IMR-90 (cell line): ENCODE results near the gene PCDHGA12. TPM values are rescaled to one million over a fixed set of nuclear protein-coding genes. Genes with fewer than 3 reads are reported as not detected.

Experiments
- ATAC-seq: fragments of 200-7000 bp; cut with Tn5 transposase; 2 replicates; pipeline ENCODE4 v1.9.1; 2020; ENCODE audit warnings: low read depth, mild to moderate bottlenecking, moderate library complexity
- BruUV-seq: library from RNA; stranded (reverse); fragments of 400-500 nt; replicated peaks from 2 replicates; lab custom pipeline; 2021; lab: Mats Ljungman, UMichigan
- CTCF ChIA-PET: fragments of 300-600 bp; formaldehyde crosslinking; extraction: SDS; loops from one replicate; lab custom pipeline; 2021; ENCODE audit warnings: antibody characterized with exemption; lab: Yijun Ruan, JAX
- POLR2A ChIA-PET: fragments of 300-600 bp; sonication (Branson Sonifier 250); formaldehyde crosslinking; loops from one replicate; lab custom pipeline; 2022; ENCODE audit warnings: antibody characterized with exemption; ENCODE audit not compliant: unreplicated experiment; lab: Charles Lee
- DNase-seq: peaks from one replicate; pipeline ENCODE4 v3.0.0; 2013
- H2AFZ ChIP-seq: replicated peaks from 2 replicates; pipeline ENCODE3; 2013; ENCODE audit warnings: low read length, mild to moderate bottlenecking; ENCODE audit not compliant: poor library complexity
- H2AK5ac ChIP-seq: 2 replicates; pipeline ENCODE4 v1.6.1; 2013; ENCODE audit warnings: low read depth, low read length, inconsistent platforms
- H2AK9ac ChIP-seq: replicated peaks from 2 replicates; pipeline ENCODE3; 2013; ENCODE audit warnings: mild to moderate bottlenecking, low read depth, low read length, moderate library complexity; ENCODE audit not compliant: poor library complexity
- H2BK120ac ChIP-seq: 2 replicates; pipeline ENCODE4 v1.6.1; 2013; ENCODE audit warnings: low read depth, low read length, inconsistent platforms
- H2BK15ac ChIP-seq: 3 replicates; pipeline ENCODE4 v1.6.1; 2013; ENCODE audit warnings: low read depth, low read length, inconsistent platforms
- H2BK20ac ChIP-seq: 2 replicates; pipeline ENCODE4 v1.6.1; 2013; ENCODE audit warnings: low read depth, mild to moderate bottlenecking, inconsistent platforms, low read length, moderate library complexity
- H2BK5ac ChIP-seq: 2 replicates; pipeline ENCODE4 v1.6.1; 2013; ENCODE audit warnings: mild to moderate bottlenecking, low read depth, low read length, inconsistent platforms; ENCODE audit not compliant: poor library complexity, severe bottlenecking
- H3K14ac ChIP-seq: replicated peaks from 2 replicates; pipeline ENCODE4 v1.6.1; 2013; ENCODE audit warnings: low read depth, low read length, inconsistent platforms
- H3K18ac ChIP-seq: 2 replicates; pipeline ENCODE4 v1.6.1; 2013; ENCODE audit warnings: low read depth, low read length, control low read depth
- H3K23ac ChIP-seq: 2 replicates; pipeline ENCODE4 v1.6.1; 2013; ENCODE audit warnings: low read depth, low read length, inconsistent platforms
- H3K27ac ChIP-seq: 2 replicates; pipeline ENCODE4 v1.5.1; 2013; ENCODE audit warnings: mild to moderate bottlenecking, control low read depth, low read length; ENCODE audit not compliant: insufficient read depth
- H3K27me3 ChIP-seq: 2 replicates; pipeline ENCODE4 v1.6.1; 2013; ENCODE audit warnings: low read length; ENCODE audit not compliant: control insufficient read depth, insufficient read depth
- H3K36me3 ChIP-seq: 2 replicates; pipeline ENCODE4 v1.6.1; 2013; ENCODE audit warnings: low read length, mixed read lengths; ENCODE audit not compliant: control insufficient read depth, insufficient read depth
- H3K4ac ChIP-seq: 2 replicates; pipeline ENCODE4 v1.6.1; 2013; ENCODE audit warnings: low read depth, low read length, inconsistent platforms
- H3K4me1 ChIP-seq: 2 replicates; pipeline ENCODE4 v1.6.1; 2013; ENCODE audit warnings: low read length, mixed read lengths; ENCODE audit not compliant: control insufficient read depth, insufficient read depth
- H3K4me2 ChIP-seq: 2 replicates; pipeline ENCODE4 v1.6.1; 2013; ENCODE audit warnings: low read depth, mild to moderate bottlenecking, control low read depth, low read length, moderate library complexity
- H3K4me3 ChIP-seq: 2 replicates; pipeline ENCODE4 v1.5.1; 2013; ENCODE audit warnings: low read depth, mild to moderate bottlenecking, control low read depth, low read length, moderate library complexity; ENCODE audit not compliant: insufficient read depth
- H3K56ac ChIP-seq: 2 replicates; pipeline ENCODE4 v1.6.1; 2013; ENCODE audit warnings: low read length, inconsistent platforms; ENCODE audit not compliant: insufficient read depth; ENCODE audit errors: extremely low read depth
- H3K79me1 ChIP-seq, 2 experiments: 2 replicates each; pipeline ENCODE4 v1.6.1; 2013; ENCODE audit warnings: low read length in 2 of 2, inconsistent platforms in 1 of 2, low read depth in 1 of 2
- H3K9ac ChIP-seq: 2 replicates; pipeline ENCODE4 v1.6.1; 2013; ENCODE audit warnings: low read depth, low read length, control low read depth
- H3K9me1 ChIP-seq: 2 replicates; pipeline ENCODE4 v1.6.1; 2013; ENCODE audit warnings: low read length, inconsistent platforms; ENCODE audit not compliant: insufficient read depth
- H3K9me3 ChIP-seq: 2 replicates; pipeline ENCODE4 v1.6.1; 2013; ENCODE audit warnings: low read length; ENCODE audit not compliant: control insufficient read depth, insufficient read depth
- H4K20me1 ChIP-seq: 2 replicates; pipeline ENCODE4 v1.6.1; 2013; ENCODE audit warnings: low read length, inconsistent platforms; ENCODE audit not compliant: insufficient read depth
- H4K5ac ChIP-seq: 2 replicates; pipeline ENCODE4 v1.6.1; 2013; ENCODE audit warnings: mild to moderate bottlenecking, low read depth, low read length, control low read depth
- H4K8ac ChIP-seq, 2 experiments: 2 replicates each; pipeline ENCODE4 v1.6.1; 2013; ENCODE audit warnings: low read depth in 2 of 2, low read length in 2 of 2, control low read depth in 1 of 2, inconsistent platforms in 1 of 2
- H4K91ac ChIP-seq: 2 replicates; pipeline ENCODE4 v1.6.1; 2013; ENCODE audit warnings: low read depth, low read length, inconsistent platforms; ENCODE audit not compliant: insufficient read depth
- CTCF ChIP-seq: conservative IDR thresholded peaks from 2 replicates; pipeline ENCODE4 v1.5.1; 2012; ENCODE audit warnings: mild to moderate bottlenecking, low read depth, low read length, improper control_type of control experiment
- FOS ChIP-seq: fragments of 150-350 bp; IDR thresholded peaks from 2 replicates; pipeline ENCODE4 v1.6.1; 2016; ENCODE audit warnings: low read depth, low read length
- MAFK ChIP-seq: IDR thresholded peaks from 2 replicates; pipeline ENCODE4 v1.6.1; 2012; ENCODE audit warnings: low read depth, low read length, improper control_type of control experiment
- MAZ ChIP-seq: IDR thresholded peaks from 2 replicates; pipeline ENCODE4 v1.6.1; 2012; ENCODE audit warnings: low read depth, mild to moderate bottlenecking, low read length, improper control_type of control experiment, moderate library complexity, borderline replicate concordance
- NFE2L2 ChIP-seq: fragments of 150-350 bp; IDR thresholded peaks from 2 replicates; pipeline ENCODE4 v1.6.1; 2016; ENCODE audit warnings: low read depth, mild to moderate bottlenecking, low read length
- POLR2A ChIP-seq: IDR thresholded peaks from 2 replicates; pipeline ENCODE4 v1.6.1; 2012; ENCODE audit warnings: mild to moderate bottlenecking, low read depth, low read length
- RAD21 ChIP-seq: IDR thresholded peaks from 2 replicates; pipeline ENCODE4 v1.6.1; 2012; ENCODE audit warnings: low read length, improper control_type of control experiment
- RFX5 ChIP-seq: IDR thresholded peaks from 2 replicates; pipeline ENCODE4 v1.8.0; 2012; ENCODE audit warnings: low read depth, mild to moderate bottlenecking, low read length, moderate library complexity
- WGBS, 2 experiments: methylation state at CpG; one replicate each; pipeline versions ENCODE4 v1.1.5 to v1.1.7; 2013; ENCODE audit warnings: missing lambda C conversion rate in 2 of 2; ENCODE audit not compliant: insufficient read length in 1 of 2; ENCODE audit errors: extremely low coverage in 2 of 2; 5-methylcytosine and 5-hydroxymethylcytosine counted together
- dilution Hi-C: fragments of 300-500 bp; cut with HindIII; formaldehyde crosslinking; loops from one replicate; pipeline ENCODE4 v1.14.3; 2018; ENCODE audit warnings: low sequenced_read_pairs; ENCODE audit not compliant: unreplicated experiment
- in situ Hi-C: fragments of 300-500 bp; cut with MboI; formaldehyde crosslinking; loops from 3 replicates; pipeline ENCODE4 v1.14.3; 2019; ENCODE audit warnings: low sequenced_read_pairs, inconsistent platforms, mixed read lengths
- intact Hi-C: fragments of 100-400 bp; cut with micrococcal nuclease; formaldehyde crosslinking; loops from 2 replicates; pipeline ENCODE4 v1.10.0; 2022
- polyA plus RNA-seq, 3 experiments: library from polyadenylated mRNA; depleted of rRNA; stranded (reverse); fragments of >200 nt; gene quantifications; 2 replicates each; pipeline ENCODE4 v1.2.3, GENCODE V29; 2012; ENCODE audit warnings: low replicate concordance in 1 of 3
- total RNA-seq: library from RNA; depleted of rRNA; stranded (reverse); fragments of >200 nt; gene quantifications from 2 replicates; pipeline ENCODE4 v1.2.3, GENCODE V29; 2012

PCDHGA12 gene
- total and polyA plus RNA-seq, 2 of the 4 experiments (the other 2 are of a cell fraction) = 7.9 to 8.8 TPM

- H4K8ac ChIP-seq = no peak overlapping the region
- H3K18ac ChIP-seq = no peak overlapping the region
- in situ Hi-C loops (no loop called here), intact Hi-C loops (no loop called here), dilution Hi-C loops (no loop called here)
- H2AFZ ChIP-seq = no peak overlapping the region
- no peak overlapping the region for H3K23ac ChIP-seq
- peaks cover 11% of the 10 kb centered on the region for H3K36me3 ChIP-seq
- peak; percentile 75 for ATAC-seq
- H3K27ac ChIP-seq = no peak overlapping the region
- no CpG with 5 or more reads among the region's 2 CpGs for WGBS, 2 experiments
- peak overlapping the region; percentile 72 for H2BK5ac ChIP-seq
- H3K4me1 ChIP-seq = peaks cover 2% of the 10 kb centered on the region; the same call in 1 of the 2 replicates
- no peak overlapping the region for H2AK9ac ChIP-seq
- no peak overlapping the region for H3K4me3 ChIP-seq
- peak; percentile 52 for DNase-seq
- no peak overlapping the region for H2BK15ac ChIP-seq
- no TSS peak for BruUV-seq
- ChIA-PET POLR2A (no interaction called here), CTCF (interaction anchor here (1.0 to 1.2 kb wide), 3 partner anchors 9 to 155 kb away, joined by 3 to 5 read pairs (median 4); partner anchors contain the start of gene PCDHGA11)
- peak overlapping the region; percentile 63; the same call in 1 of the 2 replicates for H3K4me2 ChIP-seq
- no peaks in the 10 kb centered on the region for H3K9me1 ChIP-seq
- H2BK20ac ChIP-seq = no peak overlapping the region
- peaks cover 25 to 32% of the 10 kb centered on the region in 2 experiments for H3K79me1 ChIP-seq
- no peak overlapping the region for H2BK120ac ChIP-seq
- H4K5ac ChIP-seq = no peak overlapping the region
- H3K56ac ChIP-seq = no peak overlapping the region
- no peak overlapping the region for H4K91ac ChIP-seq
- H2AK5ac ChIP-seq = no peak overlapping the region
- no peaks in the 10 kb centered on the region for H3K27me3 ChIP-seq
- no peak overlapping the region for H3K14ac ChIP-seq
- no peak overlapping the region for H3K9ac ChIP-seq
- peaks cover 13% of the 10 kb centered on the region; the same call in 1 of the 2 replicates for H3K9me3 ChIP-seq
- no peaks in the 10 kb centered on the region for H4K20me1 ChIP-seq
- TF ChIP-seq NFE2L2 (no peak), MAFK (no peak), RFX5 (no peak), MAZ (no peak), CTCF (no peak), POLR2A (no peak), RAD21 (no peak), FOS (no peak)
- H3K4ac ChIP-seq = no peak overlapping the region
Measured at GRCh38 chr5:141437221-141437620, 6.9 kb downstream of the PCDHGA12 start.
